SK-N-SH (cell line): ENCODE results near the gene HEXIM1. TPM values are rescaled to one million over a fixed set of nuclear protein-coding genes. Genes with fewer than 3 reads are reported as not detected.
A peak's percentile ranks its signal among the peaks of the same experiment; 100 is the strongest.

Experiments used
- CTCF ChIA-PET: fragments of 300-600, 350-600 bp; formaldehyde crosslinking; extraction: SDS; loops from one replicate; lab custom pipeline; 2021; lab: Yijun Ruan, JAX
- POLR2A ChIA-PET: fragments of 350-600 bp; sonication (Branson Sonifier 250); formaldehyde crosslinking; extraction: SDS; loops from one replicate; lab custom pipeline; 2020; ENCODE audit warnings: antibody characterized with exemption, inconsistent platforms; lab: Yijun Ruan, JAX
- DNase-seq: peaks from one replicate; pipeline ENCODE4 v3.0.0; 2012
- H2AFZ ChIP-seq: fragments of 200-600 bp; sonication (generic); 2 replicates; pipeline ENCODE4 v1.8.1; 2016; ENCODE audit warnings: antibody characterized with exemption, mild to moderate bottlenecking, low read depth
- H3F3A ChIP-seq: fragments of 200-600 bp; sonication (generic); replicated peaks from 2 replicates; pipeline ENCODE3; 2016; ENCODE audit warnings: antibody characterized with exemption, mild to moderate bottlenecking; ENCODE audit not compliant: insufficient read depth
- H3K27ac ChIP-seq, 2 experiments: fragments of 200-500 bp in 1 of 2; fragments of 200-600 bp in 1 of 2; sonication (Bioruptor generic) in 1 of 2; sonication (generic), shearing (Covaris generic) in 1 of 2; 2 replicates each; pipeline versions ENCODE4 v1.5.1 to v1.6.1; 2014 to 2016; ENCODE audit warnings: low read depth in 2 of 2, inconsistent platforms in 1 of 2, low read length in 1 of 2, mild to moderate bottlenecking in 1 of 2, mixed read lengths in 1 of 2
- H3K27me3 ChIP-seq: fragments of 200-600 bp; sonication (generic), shearing (Covaris generic); 2 replicates; pipeline ENCODE4 v1.6.1; 2016; ENCODE audit warnings: mixed run types; ENCODE audit not compliant: insufficient read depth
- H3K36me3 ChIP-seq, 2 experiments: fragments of 200-500 bp in 1 of 2; fragments of 200-600 bp in 1 of 2; sonication (Bioruptor generic) in 1 of 2; sonication (generic) in 1 of 2; replicated peaks in 1 of 2; 2 replicates each; pipeline versions ENCODE3 to v1.5.1; 2014 to 2016; ENCODE audit warnings: low read length in 1 of 2, mild to moderate bottlenecking in 1 of 2; ENCODE audit not compliant: insufficient read depth in 2 of 2, control insufficient read depth in 1 of 2
- H3K4me1 ChIP-seq, 2 experiments: fragments of 200-500 bp in 1 of 2; fragments of 200-600 bp in 1 of 2; sonication (Bioruptor generic) in 1 of 2; sonication (generic), shearing (Covaris generic) in 1 of 2; 2 replicates each; pipeline versions ENCODE4 v1.5.1 to v1.6.1; 2014 to 2016; ENCODE audit warnings: low read depth in 1 of 2, low read length in 1 of 2, mixed run types in 1 of 2; ENCODE audit not compliant: insufficient read depth in 2 of 2, control insufficient read depth in 1 of 2
- H3K4me2 ChIP-seq: fragments of 200-600 bp; sonication (generic), shearing (Covaris generic); 2 replicates; pipeline ENCODE4 v1.6.1; 2017; ENCODE audit warnings: mixed run types
- H3K4me3 ChIP-seq, 2 experiments: fragments of 200-500 bp in 1 of 2; fragments of 200-600 bp in 1 of 2; sonication (Bioruptor generic) in 1 of 2; sonication (generic), shearing (Covaris generic) in 1 of 2; 2 replicates each; pipeline versions ENCODE4 v1.5.1 to v1.8.1; 2014 to 2016; ENCODE audit warnings: low read depth in 2 of 2, inconsistent platforms in 1 of 2, low read length in 1 of 2, mild to moderate bottlenecking in 1 of 2, mixed read lengths in 1 of 2, moderate library complexity in 1 of 2
- H3K79me2 ChIP-seq: fragments of 200-600 bp; sonication (generic); 2 replicates; pipeline ENCODE4 v1.8.1; 2017; ENCODE audit warnings: mild to moderate bottlenecking; ENCODE audit not compliant: insufficient read depth
- H3K9ac ChIP-seq: fragments of 200-600 bp; sonication (generic); 2 replicates; pipeline ENCODE4 v1.6.1; 2017; ENCODE audit warnings: mixed run types
- H3K9me2 ChIP-seq: fragments of 200-600 bp; sonication (generic); 2 replicates; pipeline ENCODE4 v1.6.1; 2017; ENCODE audit warnings: mixed run types
- H3K9me3 ChIP-seq: fragments of 200-600 bp; sonication (generic); 2 replicates; pipeline ENCODE4 v1.6.1; 2017; ENCODE audit warnings: mixed run types, mild to moderate bottlenecking, moderate library complexity
- H4K20me1 ChIP-seq: fragments of 200-600 bp; sonication (generic); 2 replicates; pipeline ENCODE4 v1.6.1; 2017; ENCODE audit warnings: mild to moderate bottlenecking, mixed run types; ENCODE audit not compliant: insufficient read depth
- CHD2 ChIP-seq: fragments of 150-350 bp; IDR thresholded peaks from 2 replicates; pipeline ENCODE4 v1.6.1; 2018; ENCODE audit warnings: low read length; ENCODE audit not compliant: partially characterized antibody
- ELF1 ChIP-seq: IDR thresholded peaks from 2 replicates; pipeline ENCODE4 v1.4.0; 2012
- EP300 ChIP-seq, 2 experiments: IDR thresholded peaks; 2 replicates each; pipeline versions ENCODE4 v1.4.0 to v1.6.1; 2012; ENCODE audit warnings: borderline replicate concordance in 1 of 2, low read depth in 1 of 2, low read length in 1 of 2
- EZH2phosphoT487 ChIP-seq: fragments of 200-600 bp; sonication (generic); IDR thresholded peaks from 2 replicates; pipeline ENCODE4 v1.6.1; 2017; ENCODE audit warnings: low read depth, mixed run types, mild to moderate bottlenecking, antibody characterized with exemption, moderate library complexity, borderline replicate concordance
- GABPA ChIP-seq: IDR thresholded peaks from 2 replicates; pipeline ENCODE4 v1.4.0; 2012; ENCODE audit warnings: low read depth, mild to moderate bottlenecking
- IRF3 ChIP-seq: fragments of 150-350 bp; IDR thresholded peaks from 2 replicates; pipeline ENCODE4 v1.6.1; 2016; ENCODE audit warnings: mild to moderate bottlenecking, low read depth, low read length
- NFIC ChIP-seq: IDR thresholded peaks from 2 replicates; pipeline ENCODE4 v1.4.0; 2012; ENCODE audit warnings: borderline replicate concordance
- NRF1 ChIP-seq: IDR thresholded peaks from 2 replicates; pipeline ENCODE4 v1.6.1; 2012; ENCODE audit warnings: low read depth, mild to moderate bottlenecking, low read length
- RAD21 ChIP-seq: IDR thresholded peaks from 2 replicates; pipeline ENCODE4 v1.6.1; 2012; ENCODE audit warnings: mild to moderate bottlenecking, low read length
- SMC3 ChIP-seq: IDR thresholded peaks from 2 replicates; pipeline ENCODE4 v1.6.1; 2012; ENCODE audit warnings: low read depth, low read length, improper control_type of control experiment
- TAF1 ChIP-seq: IDR thresholded peaks from 2 replicates; pipeline ENCODE4 v1.6.1; 2012; ENCODE audit warnings: low read depth, mild to moderate bottlenecking, low read length, moderate library complexity, borderline replicate concordance
- YY1 ChIP-seq: IDR thresholded peaks from 2 replicates; pipeline ENCODE4 v1.4.0; 2012; ENCODE audit warnings: low read depth, mild to moderate bottlenecking
- WGBS: methylation state at CpG from one replicate; pipeline ENCODE4 v1.1.6; 2017; ENCODE audit warnings: low lambda C conversion rate; 5-methylcytosine and 5-hydroxymethylcytosine counted together
- polyA plus RNA-seq, 3 experiments: library from polyadenylated mRNA; depleted of rRNA; stranded (reverse); fragments of >200 nt; gene quantifications; 2 replicates each; pipeline ENCODE4 v1.2.3, GENCODE V29; 2012

The HEXIM1 gene
- polyA plus RNA-seq, 1 of the 3 experiments (the other 2 are of a cell fraction): 20.7 TPM

- Histone ChIP-seq H3K27ac (peak overlapping the region; percentile 9 to 18; a peak in 2 of 4 replicates), H3K4me3 (no peak overlapping the region), H3K4me1 (peaks cover 0 to 5% of the 10 kb centered on the region in 2 experiments; a peak in 1 of 4 replicates), H2AFZ (no peak overlapping the region), H4K20me1 (no peaks in the 10 kb centered on the region), H3F3A (peaks cover 5% of the 10 kb centered on the region), H3K9me2 (no peaks in the 10 kb centered on the region), H3K9me3 (no peaks in the 10 kb centered on the region), H3K79me2 (no peaks in the 10 kb centered on the region), H3K9ac (no peak overlapping the region), H3K4me2 (no peak overlapping the region), H3K27me3 (no peaks in the 10 kb centered on the region), H3K36me3 (peaks cover 1 to 56% of the 10 kb centered on the region in 2 experiments)
- WGBS: 84% methylated on average over 10 of the region's 12 CpGs
- TF ChIP-seq NRF1 (no peak), EZH2phosphoT487 (no peak), ELF1 (no peak), CHD2 (no peak), SMC3 (no peak; the same call in none of the 2 replicates), EP300 (IDR thresholded peaks at IDR 0.05; ENCODE audit: borderline replicate concordance in 1 of 2, low read depth in 1 of 2, low read length in 1 of 2) (no peak), RAD21 (peak; percentile 46), NFIC (0 out of 2 replicates have a peak, but pooled peaks have one; percentile 10)
- ChIA-PET POLR2A (no interaction called here), CTCF (interaction anchor here (0.9 to 4.2 kb wide), 11 partner anchors 10 to 329 kb away, joined by 3 to 46 read pairs (median 6); partner anchors contain the start of genes ACBD4 and PLCD3)
- DNase-seq: no peak
These were observed 39.4 kb upstream of the HEXIM1 start for GRCh38 chr17:45108595-45109521.

- peaks cover 0 to 13% of the 10 kb centered on the region in 2 experiments; a peak in 1 of 4 replicates for H3K4me1 ChIP-seq
- H3K79me2 ChIP-seq: no peaks in the 10 kb centered on the region
- no peaks in the 10 kb centered on the region for H3K9me3 ChIP-seq
- no peak overlapping the region for H3K27ac ChIP-seq
- no peak overlapping the region for H3K4me3 ChIP-seq
- H3K9ac ChIP-seq: no peak overlapping the region
- peaks cover 0 to 38% of the 10 kb centered on the region in 2 experiments for H3K36me3 ChIP-seq
- H3K27me3 ChIP-seq: no peaks in the 10 kb centered on the region
- H3F3A ChIP-seq: peaks cover 5% of the 10 kb centered on the region
- ChIA-PET CTCF (interaction anchor here (0.6 to 4.2 kb wide), 7 partner anchors 11 to 204 kb away, joined by 3 to 46 read pairs (median 7); partner anchors contain the start of genes ACBD4 and PLCD3), POLR2A (no interaction called here)
- 90% methylated on average over 12 of the region's 16 CpGs for WGBS
- H2AFZ ChIP-seq: no peak overlapping the region
- DNase-seq: peak; percentile 36
- no peaks in the 10 kb centered on the region for H4K20me1 ChIP-seq
- no peak for TF ChIP-seq YY1
- no peak for TF ChIP-seq TAF1
- TF ChIP-seq GABPA: no peak
- no peak for TF ChIP-seq IRF3
- no peak overlapping the region for H3K4me2 ChIP-seq
- no peaks in the 10 kb centered on the region for H3K9me2 ChIP-seq
These were observed 37.3 kb upstream of the HEXIM1 start for GRCh38 chr17:45110676-45111611.
